Neural progenitor cell (in vitro differentiated cells): ENCODE data around the gene COA6. TPM values are rescaled to one million over a fixed set of nuclear protein-coding genes. Genes with fewer than 3 reads are reported as not detected.

Source experiments
- DNase-seq: peaks from one replicate; pipeline ENCODE4 v3.0.0-alpha.2; 2016; ENCODE audit warnings: low spot score
- H2AFZ ChIP-seq: fragments of 200-600 bp; sonication (generic); replicated peaks from 2 replicates; pipeline ENCODE4 v1.6.1; 2016; ENCODE audit warnings: antibody characterized with exemption
- H3F3A ChIP-seq: fragments of 200-600 bp; sonication (generic); 2 replicates; pipeline ENCODE4 v1.6.1; 2016; ENCODE audit warnings: antibody characterized with exemption, low read depth
- H3K27ac ChIP-seq: fragments of 200-600 bp; sonication (generic); 2 replicates; pipeline ENCODE4 v1.5.1; 2016; ENCODE audit warnings: mild to moderate bottlenecking
- H3K27me3 ChIP-seq: fragments of 200-600 bp; sonication (generic); 2 replicates; pipeline ENCODE4 v1.6.1; 2016; ENCODE audit warnings: mild to moderate bottlenecking, moderate library complexity
- H3K36me3 ChIP-seq: fragments of 200-600 bp; sonication (generic); 2 replicates; pipeline ENCODE4 v1.5.1; 2016
- H3K4me1 ChIP-seq: fragments of 200-600 bp; sonication (generic); 2 replicates; pipeline ENCODE4 v1.6.1; 2016; ENCODE audit warnings: mixed run types
- H3K4me2 ChIP-seq: fragments of 200-600 bp; sonication (generic); 2 replicates; pipeline ENCODE4 v1.6.1; 2016
- H3K4me3 ChIP-seq: fragments of 200-600 bp; sonication (generic); 2 replicates; pipeline ENCODE4 v1.5.1; 2016
- H3K79me2 ChIP-seq: fragments of 200-600 bp; sonication (generic); 2 replicates; pipeline ENCODE4 v1.6.1; 2016; ENCODE audit warnings: low read depth
- H3K9ac ChIP-seq: fragments of 200-600 bp; sonication (generic); 2 replicates; pipeline ENCODE4 v1.6.1; 2016
- H3K9me3 ChIP-seq: fragments of 200-600 bp; sonication (generic); 2 replicates; pipeline ENCODE4 v1.5.1; 2016; ENCODE audit warnings: low read depth
- H4K20me1 ChIP-seq: fragments of 200-600 bp; sonication (generic); 2 replicates; pipeline ENCODE4 v1.6.1; 2016; ENCODE audit warnings: low read depth
- H3K27ac Mint-ChIP-seq: 3 replicates; pipeline ENCODE4 v1.8.0; 2021; ENCODE audit warnings: mixed read lengths
- H3K27me3 Mint-ChIP-seq: 2 replicates; pipeline ENCODE4 v1.8.0; 2022; ENCODE audit warnings: low read depth, mild to moderate bottlenecking, inconsistent platforms, moderate library complexity, mixed read lengths; ENCODE audit not compliant: insufficient read depth
- H3K36me3 Mint-ChIP-seq: 3 replicates; pipeline ENCODE4 v1.8.0; 2021; ENCODE audit warnings: mixed read lengths
- H3K4me1 Mint-ChIP-seq: 3 replicates; pipeline ENCODE4 v1.8.0; 2021; ENCODE audit warnings: mixed read lengths
- H3K4me3 Mint-ChIP-seq: 3 replicates; pipeline ENCODE4 v1.8.0; 2021; ENCODE audit warnings: mild to moderate bottlenecking, moderate library complexity, mixed read lengths
- H3K9me3 Mint-ChIP-seq: 3 replicates; pipeline ENCODE4 v1.8.0; 2020; ENCODE audit warnings: mixed read lengths
- CTCF ChIP-seq: fragments of 200-600 bp; sonication (generic); IDR thresholded peaks from 2 replicates; pipeline ENCODE4 v1.5.1; 2017; ENCODE audit warnings: antibody characterized with exemption, mild to moderate bottlenecking
- EZH2 ChIP-seq: fragments of 200-600 bp; sonication (generic); IDR thresholded peaks from 2 replicates; pipeline ENCODE4 v1.6.1; 2017; ENCODE audit warnings: antibody characterized with exemption, mild to moderate bottlenecking, moderate library complexity
- EZH2phosphoT487 ChIP-seq: fragments of 200-600 bp; sonication (generic); IDR thresholded peaks from 2 replicates; pipeline ENCODE4 v1.6.1; 2017; ENCODE audit warnings: antibody characterized with exemption
- total RNA-seq: library from RNA; depleted of rRNA; stranded (reverse); fragments of >200 nt; gene quantifications from 2 replicates; pipeline ENCODE4 v1.2.3, GENCODE V29; 2015; ENCODE audit warnings: low replicate concordance

Gene COA6
- total RNA-seq, 1 donor from 2014 or later = 36.0 TPM

DNA sequence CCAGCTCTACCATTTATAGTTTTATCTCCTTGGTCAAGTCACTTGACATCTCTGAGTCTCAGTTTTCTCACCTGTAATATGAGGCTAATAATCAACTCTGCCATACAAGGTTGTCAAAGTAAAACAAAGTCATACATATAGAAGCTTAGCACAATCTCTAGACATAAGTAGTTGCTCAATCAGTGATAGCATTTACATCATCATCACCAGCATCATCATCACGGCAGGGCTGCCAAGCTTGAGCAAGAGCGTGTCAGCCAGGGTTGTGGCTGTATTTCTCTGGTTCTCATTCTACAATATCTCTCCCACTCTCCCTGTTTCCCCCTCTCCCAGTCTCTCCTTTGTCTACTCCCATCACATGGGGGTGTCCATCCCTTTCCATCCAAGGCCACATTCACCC, 41.7 kb upstream of the COA6 start:
- H3K4me1 Mint-ChIP-seq = peaks cover 16% of the 10 kb centered on the region
- H3K27ac Mint-ChIP-seq = no peak overlapping the region
- no peaks in the 10 kb centered on the region for H3K79me2 ChIP-seq
- no peak for TF ChIP-seq CTCF
- H3K4me3 Mint-ChIP-seq = no peak overlapping the region
- no peak overlapping the region for H2AFZ ChIP-seq
- peaks cover 4% of the 10 kb centered on the region for H3K27me3 ChIP-seq
- no peak overlapping the region for H3K9ac ChIP-seq
- no peak for DNase-seq
- peaks cover 1% of the 10 kb centered on the region for H3K27me3 Mint-ChIP-seq
- H3K4me3 ChIP-seq = no peak overlapping the region
- no peaks in the 10 kb centered on the region for H3K9me3 ChIP-seq
- no peaks in the 10 kb centered on the region for H3K36me3 Mint-ChIP-seq
- H3K4me2 ChIP-seq = no peak overlapping the region
- H3K27ac ChIP-seq = no peak overlapping the region
- no peaks in the 10 kb centered on the region for H3K36me3 ChIP-seq
- peaks cover 12% of the 10 kb centered on the region for H3K4me1 ChIP-seq
- no peaks in the 10 kb centered on the region for H4K20me1 ChIP-seq
- H3K9me3 Mint-ChIP-seq = peaks cover 3% of the 10 kb centered on the region
- H3F3A ChIP-seq = no peaks in the 10 kb centered on the region

DNA sequence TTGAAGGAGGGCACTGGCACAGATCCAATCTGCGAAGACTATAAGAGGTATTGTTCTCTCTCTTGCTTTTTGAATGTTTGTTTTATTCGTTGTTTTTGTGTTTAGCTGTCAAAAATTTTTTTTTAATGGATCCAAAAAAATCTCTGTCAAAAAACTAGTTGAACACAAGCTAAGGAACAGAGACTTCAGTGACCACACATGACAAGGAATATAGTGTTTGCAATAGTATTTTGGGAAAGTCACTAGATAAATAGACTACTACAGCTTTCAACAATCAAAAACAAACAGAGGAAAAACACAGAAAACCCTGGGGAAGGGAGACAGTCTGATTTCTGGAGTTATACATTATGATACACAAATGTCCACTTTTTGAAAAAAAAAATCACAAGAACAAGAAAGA, 36.9 kb upstream of the COA6 start:
- H3K4me1 ChIP-seq = no peaks in the 10 kb centered on the region
- H3K27ac ChIP-seq = no peak overlapping the region
- H3K79me2 ChIP-seq = no peaks in the 10 kb centered on the region
- H3K27me3 ChIP-seq = no peaks in the 10 kb centered on the region
- no peak overlapping the region for H3K4me2 ChIP-seq
- H3K27me3 Mint-ChIP-seq = no peaks in the 10 kb centered on the region
- H3K36me3 ChIP-seq = peaks cover 4% of the 10 kb centered on the region
- no peak overlapping the region for H2AFZ ChIP-seq
- peaks cover 39% of the 10 kb centered on the region for H3K9me3 Mint-ChIP-seq
- no peaks in the 10 kb centered on the region for H3F3A ChIP-seq
- no peak overlapping the region for H3K4me3 Mint-ChIP-seq
- no peak overlapping the region for H3K4me3 ChIP-seq
- H3K9me3 ChIP-seq = peaks cover 15% of the 10 kb centered on the region
- H3K36me3 Mint-ChIP-seq = no peaks in the 10 kb centered on the region
- H3K9ac ChIP-seq = no peak overlapping the region
- H3K4me1 Mint-ChIP-seq = peaks cover 5% of the 10 kb centered on the region
- no peak for DNase-seq
- H4K20me1 ChIP-seq = no peaks in the 10 kb centered on the region
- TF ChIP-seq EZH2phosphoT487 (no peak), CTCF (no peak), EZH2 (no peak)
- no peak overlapping the region for H3K27ac Mint-ChIP-seq

DNA sequence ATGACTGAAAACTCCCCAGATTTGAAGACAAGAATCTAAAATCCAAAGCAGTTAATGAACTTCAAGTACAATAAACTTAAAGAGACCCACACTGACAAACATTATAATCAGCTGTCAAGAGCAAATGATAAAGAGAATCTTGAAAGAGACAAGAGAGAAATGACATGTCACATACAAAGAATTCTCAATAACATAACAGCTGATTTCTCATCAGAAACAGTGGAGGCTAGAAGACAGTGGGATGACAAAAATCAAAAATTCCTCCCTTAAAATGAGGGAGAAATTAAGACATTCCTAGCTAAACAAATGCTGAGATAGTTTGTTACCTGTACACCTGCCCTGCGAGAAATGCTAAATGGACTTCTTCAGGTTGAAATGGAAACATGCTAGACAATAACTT, 36.0 kb upstream of the COA6 start:
- Histone ChIP-seq H3K4me3 (no peak overlapping the region), H2AFZ (no peak overlapping the region), H4K20me1 (no peaks in the 10 kb centered on the region), H3K4me1 (no peaks in the 10 kb centered on the region), H3F3A (no peaks in the 10 kb centered on the region), H3K27ac (no peak overlapping the region), H3K9ac (no peak overlapping the region), H3K79me2 (no peaks in the 10 kb centered on the region), H3K36me3 (peaks cover 4% of the 10 kb centered on the region), H3K9me3 (peaks cover 15% of the 10 kb centered on the region), H3K4me2 (no peak overlapping the region), H3K27me3 (no peaks in the 10 kb centered on the region)
- DNase-seq = no peak
- Mint-ChIP-seq H3K36me3 (no peaks in the 10 kb centered on the region), H3K27me3 (no peaks in the 10 kb centered on the region), H3K4me1 (no peaks in the 10 kb centered on the region), H3K9me3 (peaks cover 39% of the 10 kb centered on the region), H3K27ac (no peak overlapping the region), H3K4me3 (no peak overlapping the region)
- TF ChIP-seq EZH2phosphoT487 (no peak), CTCF (no peak), EZH2 (no peak)

- Mint-ChIP-seq H3K4me3 (no peak overlapping the region), H3K9me3 (peaks cover 39% of the 10 kb centered on the region)
Observed at GRCh38 chr1:234340528-234340927, 32.7 kb upstream of the COA6 start.

More at GRCh38 chr1:234340528-234340927, 32.7 kb upstream of the COA6 start:
- peaks cover 15% of the 10 kb centered on the region for H3K9me3 ChIP-seq
- H3K4me3 ChIP-seq = no peak overlapping the region
- peaks cover 4% of the 10 kb centered on the region for H3K36me3 ChIP-seq
- H3K9ac ChIP-seq = no peak overlapping the region
- H3K4me2 ChIP-seq = no peak overlapping the region
- H3K36me3 Mint-ChIP-seq = no peaks in the 10 kb centered on the region
- H3K4me1 ChIP-seq = no peaks in the 10 kb centered on the region
- H3K27me3 Mint-ChIP-seq = no peaks in the 10 kb centered on the region
- H3K79me2 ChIP-seq = no peaks in the 10 kb centered on the region
- no peaks in the 10 kb centered on the region for H3F3A ChIP-seq
- no peak overlapping the region for H3K27ac Mint-ChIP-seq
- no peak overlapping the region for H2AFZ ChIP-seq
- no peaks in the 10 kb centered on the region for H3K4me1 Mint-ChIP-seq
- no peaks in the 10 kb centered on the region for H3K27me3 ChIP-seq
- no peaks in the 10 kb centered on the region for H4K20me1 ChIP-seq
- H3K27ac ChIP-seq = no peak overlapping the region
- no peak for TF ChIP-seq EZH2phosphoT487
- TF ChIP-seq EZH2 = no peak
- TF ChIP-seq CTCF = no peak
- DNase-seq = no peak
